Activated naive CD8-positive, alpha-beta T cell treated with anti-CD3 and anti-CD28 coated beads, Interleukin-2, amount 10 ng/mL, durations not matched to agents 7 days and 5 days (primary cell): Measurements from ENCODE around the gene NYNRIN. TPM values are rescaled to one million over a fixed set of nuclear protein-coding genes. Genes with fewer than 3 reads are reported as not detected.
A peak's percentile ranks its signal among the peaks of the same experiment; 100 is the strongest.

Source experiments
- ATAC-seq: fragments of 150-1000 bp; cut with Tn5 transposase; one replicate; pipeline ENCODE4 v1.10.0; 2021; ENCODE audit warnings: low read depth, moderate library complexity
- POLR2A ChIA-PET: fragments of 350-600 bp; sonication (Branson Sonifier 250); formaldehyde crosslinking; loops from one replicate; lab custom pipeline; 2021; ENCODE audit warnings: antibody characterized with exemption; lab: Charles Lee
- DNase-seq: peaks from one replicate; pipeline ENCODE4 v3.0.0; 2021
- H3K27ac Mint-ChIP-seq: one replicate; pipeline ENCODE4 v1.8.0; 2022; ENCODE audit warnings: mild to moderate bottlenecking, mixed read lengths
- H3K27me3 Mint-ChIP-seq: one replicate; pipeline ENCODE4 v1.8.0; 2022; ENCODE audit warnings: mild to moderate bottlenecking, moderate library complexity, mixed read lengths
- H3K36me3 Mint-ChIP-seq: one replicate; pipeline ENCODE4 v1.8.0; 2021; ENCODE audit warnings: mild to moderate bottlenecking, mixed read lengths
- H3K4me1 Mint-ChIP-seq: one replicate; pipeline ENCODE4 v1.8.0; 2021; ENCODE audit warnings: mixed read lengths
- H3K4me3 Mint-ChIP-seq: one replicate; pipeline ENCODE4 v1.8.0; 2022; ENCODE audit warnings: mild to moderate bottlenecking, moderate library complexity, mixed read lengths
- H3K9me3 Mint-ChIP-seq: one replicate; pipeline ENCODE4 v1.8.0; 2021; ENCODE audit warnings: mixed read lengths
- total RNA-seq, 2 experiments: library from RNA; stranded (reverse); gene quantifications; one replicate each; pipeline ENCODE4 v1.2.3, GENCODE V29; 2021

Gene NYNRIN
- total RNA-seq, 2 experiments from 2014 or later, result 0.34 to 0.42 TPM

- DNase-seq (no peak), ATAC-seq (no peak)
- H3K4me3 Mint-ChIP-seq, result no peak overlapping the region
- H3K4me1 Mint-ChIP-seq, result peaks cover 39% of the 10 kb centered on the region
- no peaks in the 10 kb centered on the region for H3K27me3 Mint-ChIP-seq
- no peaks in the 10 kb centered on the region for H3K9me3 Mint-ChIP-seq
- POLR2A ChIA-PET, result interaction anchor here (0.7 to 5.3 kb wide), 3 partner anchors 29 to 116 kb away, joined by 3 to 135 read pairs (median 30); partner anchors contain the start of genes ADCY4, LTB4R, LTB4R2 and NYNRIN
- peaks cover 5% of the 10 kb centered on the region for H3K36me3 Mint-ChIP-seq
- peak overlapping the region; percentile 76 for H3K27ac Mint-ChIP-seq
These were observed 29.0 kb downstream of the NYNRIN start for GRCh38 chr14:24427537-24428508.

- POLR2A ChIA-PET, result interaction anchor here (0.7 to 5.3 kb wide), 10 partner anchors 10 to 186 kb away, joined by 3 to 135 read pairs (median 16); partner anchors contain the start of genes ADCY4, LTB4R, LTB4R2 and NYNRIN
- no peak for ATAC-seq
- DNase-seq, result no peak
- H3K27me3 Mint-ChIP-seq, result no peaks in the 10 kb centered on the region
- H3K9me3 Mint-ChIP-seq, result no peaks in the 10 kb centered on the region
- H3K36me3 Mint-ChIP-seq, result peaks cover 10% of the 10 kb centered on the region
- H3K4me1 Mint-ChIP-seq, result peaks cover 42% of the 10 kb centered on the region
- peak overlapping the region; percentile 93 for H3K4me3 Mint-ChIP-seq
- H3K27ac Mint-ChIP-seq, result peak overlapping the region; percentile 98
These were observed 30.0 kb downstream of the NYNRIN start for GRCh38 chr14:24428628-24429394.

DNA sequence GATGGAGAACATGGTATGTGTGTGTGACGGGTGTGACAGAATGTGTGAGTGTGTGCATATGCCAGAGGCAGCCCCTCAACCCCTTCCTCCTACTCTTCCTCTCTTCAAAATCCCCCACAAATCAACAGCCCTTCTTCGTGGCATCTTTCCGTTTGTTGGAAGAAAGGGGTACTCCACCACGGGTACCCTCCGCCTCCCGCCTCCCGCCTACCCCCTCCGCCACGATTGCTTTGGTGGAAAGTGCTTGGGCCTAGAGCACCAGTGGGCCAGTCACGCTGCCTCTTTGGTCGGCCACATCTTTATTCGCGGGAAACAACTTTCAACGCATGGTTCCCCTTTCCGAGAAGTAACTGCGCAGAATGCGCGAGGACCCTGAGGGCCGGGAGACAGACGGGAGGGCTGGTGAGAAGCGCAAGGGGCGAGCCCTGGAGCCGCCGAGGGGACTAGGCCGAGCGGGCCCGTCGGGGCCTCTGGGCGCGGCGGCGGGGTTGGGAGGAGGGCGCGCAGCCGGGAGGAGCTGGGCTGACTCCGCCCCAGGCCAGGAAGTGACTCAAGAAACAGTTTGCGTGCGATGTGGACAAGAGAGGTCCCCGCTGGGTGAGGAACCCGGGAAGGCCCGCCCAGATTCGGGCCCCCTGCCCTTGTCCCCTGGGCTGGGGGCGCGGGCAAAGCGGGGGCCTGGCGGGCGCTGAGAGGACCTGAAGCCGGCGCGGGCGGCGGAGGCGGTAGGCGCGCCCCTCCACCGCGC, 30.8 kb downstream of the NYNRIN start, which contains the start of the genes CBLN3 and KHNYN:
CBLN3 (minus strand) TSS at position 274 of the 748 bp plus-strand sequence. CDS start 614 bp downstream, outside the sequence.
KHNYN (plus strand) TSS at position 560 of the 748 bp plus-strand sequence. CDS start 777 bp downstream, outside the sequence.
- Mint-ChIP-seq H3K27me3 (no peaks in the 10 kb centered on the region), H3K9me3 (no peaks in the 10 kb centered on the region), H3K4me1 (peaks cover 42% of the 10 kb centered on the region), H3K36me3 (peaks cover 15% of the 10 kb centered on the region), H3K4me3 (peak within 1 kb of the TSS; percentile 95), H3K27ac (peak within 1 kb of the TSS; percentile 98)
- POLR2A ChIA-PET, result interaction anchor here (0.6 to 5.3 kb wide), 38 partner anchors 10 to 335 kb away, joined by 3 to 135 read pairs (median 5); partner anchors contain the start of genes ADCY4, CHMP4A, CIDEB and DHRS1
- ATAC-seq, result peak; percentile 86
- peak; percentile 91 for DNase-seq

- peaks cover 41% of the 10 kb centered on the region for H3K4me1 Mint-ChIP-seq
These were observed 31.4 kb downstream of the NYNRIN start for GRCh38 chr14:24430143-24430681.

DNA sequence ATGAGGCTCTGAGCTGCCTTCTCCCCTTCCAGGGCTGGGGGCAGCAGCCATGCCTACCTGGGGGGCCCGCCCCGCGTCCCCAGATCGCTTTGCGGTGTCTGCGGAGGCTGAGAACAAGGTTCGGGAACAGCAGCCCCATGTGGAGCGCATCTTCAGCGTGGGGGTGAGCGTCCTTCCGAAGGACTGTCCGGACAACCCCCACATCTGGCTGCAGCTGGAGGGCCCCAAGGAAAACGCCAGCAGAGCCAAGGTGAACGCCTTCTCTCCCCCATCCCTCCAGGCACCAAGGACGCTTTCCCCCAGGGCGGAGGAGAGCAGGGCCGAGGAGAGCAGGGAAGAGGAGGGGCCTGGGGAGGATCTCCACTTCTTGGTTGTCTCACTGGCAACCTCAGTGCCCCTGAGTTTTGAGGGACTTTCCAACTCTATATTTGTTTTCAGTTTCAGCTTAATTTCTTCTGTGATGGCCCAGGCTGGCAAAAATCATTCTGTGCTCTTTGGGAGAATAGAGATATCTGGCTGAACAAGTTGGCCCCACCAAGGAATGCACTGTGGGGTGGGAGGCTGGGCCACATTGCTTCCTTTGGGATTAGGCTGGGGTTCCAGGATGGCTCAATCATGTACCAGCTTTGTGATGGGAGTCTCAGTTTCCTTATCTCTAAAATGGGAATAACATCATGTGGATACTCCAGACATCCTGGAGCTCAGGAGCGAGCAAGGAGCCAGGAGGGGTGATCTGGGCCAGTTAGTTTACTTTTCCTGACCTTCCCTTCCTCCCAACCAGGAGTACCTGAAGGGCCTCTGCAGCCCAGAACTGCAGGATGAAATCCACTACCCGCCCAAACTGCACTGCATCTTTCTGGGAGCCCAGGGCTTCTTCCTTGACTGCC, 32.1 kb downstream of the NYNRIN start:
- H3K27me3 Mint-ChIP-seq, result no peaks in the 10 kb centered on the region
- peak overlapping the region; percentile 95 for H3K4me3 Mint-ChIP-seq
- no peaks in the 10 kb centered on the region for H3K9me3 Mint-ChIP-seq
- peak; percentile 65 for DNase-seq
- H3K4me1 Mint-ChIP-seq, result peaks cover 36% of the 10 kb centered on the region
- peak; percentile 27 for ATAC-seq
- POLR2A ChIA-PET, result interaction anchor here (0.5 to 5.3 kb wide), 35 partner anchors 9 to 337 kb away, joined by 3 to 135 read pairs (median 6); partner anchors contain the start of genes ADCY4, CHMP4A, CIDEB and DCAF11
- H3K36me3 Mint-ChIP-seq, result peaks cover 17% of the 10 kb centered on the region
- H3K27ac Mint-ChIP-seq, result peak overlapping the region; percentile 97

More at GRCh38 chr14:24430143-24430681, 31.4 kb downstream of the NYNRIN start:
- peak overlapping the region; percentile 97 for H3K27ac Mint-ChIP-seq
- peak overlapping the region; percentile 95 for H3K4me3 Mint-ChIP-seq
- POLR2A ChIA-PET, result interaction anchor here (0.5 to 5.3 kb wide), 40 partner anchors 11 to 336 kb away, joined by 3 to 135 read pairs (median 5); partner anchors contain the start of genes ADCY4, CHMP4A, CIDEB and DCAF11
- no peak for DNase-seq
- ATAC-seq, result peak; percentile 59
- peaks cover 16% of the 10 kb centered on the region for H3K36me3 Mint-ChIP-seq
- no peaks in the 10 kb centered on the region for H3K27me3 Mint-ChIP-seq
- no peaks in the 10 kb centered on the region for H3K9me3 Mint-ChIP-seq

GRCh38 chr14:24431569-24432258, 32.9 kb downstream of the NYNRIN start:
- H3K4me3 Mint-ChIP-seq, result peak overlapping the region; percentile 95
- no peaks in the 10 kb centered on the region for H3K9me3 Mint-ChIP-seq
- DNase-seq, result peak; percentile 85
- H3K36me3 Mint-ChIP-seq, result peaks cover 18% of the 10 kb centered on the region
- peaks cover 34% of the 10 kb centered on the region for H3K4me1 Mint-ChIP-seq
- ATAC-seq, result peak; percentile 61
- H3K27ac Mint-ChIP-seq, result peak overlapping the region; percentile 97
- POLR2A ChIA-PET, result interaction anchor here (0.6 to 5.3 kb wide), 18 partner anchors 9 to 357 kb away, joined by 3 to 135 read pairs (median 14); partner anchors contain the start of genes ADCY4, CHMP4A, CIDEB and DHRS1
- H3K27me3 Mint-ChIP-seq, result no peaks in the 10 kb centered on the region

DNA sequence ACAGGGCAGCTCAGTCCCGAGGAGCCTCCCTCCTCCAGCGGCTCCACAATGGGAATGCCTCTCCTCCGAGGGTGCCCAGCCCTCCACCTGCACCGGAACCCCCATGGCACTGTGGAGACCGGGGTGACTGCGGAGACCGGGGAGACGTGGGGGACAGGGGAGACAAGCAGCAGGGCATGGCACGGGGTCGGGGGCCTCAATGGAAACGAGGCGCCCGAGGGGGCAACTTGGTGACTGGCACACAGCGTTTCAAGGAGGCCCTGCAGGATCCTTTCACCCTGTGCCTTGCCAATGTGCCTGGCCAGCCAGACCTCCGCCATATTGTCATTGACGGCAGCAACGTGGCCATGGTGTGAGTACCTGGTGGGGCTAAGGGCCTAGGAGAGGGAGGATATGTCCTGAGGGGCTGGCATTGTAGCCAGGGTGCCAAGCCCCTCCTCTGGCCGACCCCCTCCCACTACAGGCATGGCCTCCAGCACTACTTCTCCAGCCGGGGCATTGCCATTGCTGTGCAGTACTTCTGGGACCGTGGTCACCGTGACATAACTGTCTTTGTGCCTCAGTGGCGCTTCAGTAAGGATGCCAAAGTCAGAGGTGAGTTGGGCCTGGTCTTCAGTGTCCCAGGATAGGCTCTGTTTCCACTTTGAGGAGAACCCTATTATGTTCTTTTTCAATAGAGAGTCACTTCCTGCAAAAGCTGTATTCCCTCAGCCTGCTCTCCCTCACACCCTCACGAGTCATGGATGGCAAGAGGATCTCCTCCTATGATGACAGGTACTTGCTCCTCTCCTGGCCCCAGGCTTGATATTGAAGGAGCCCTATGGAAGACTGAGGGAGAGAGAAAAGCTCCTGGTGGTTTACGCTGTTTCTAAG, 33.7 kb downstream of the NYNRIN start:
- no peaks in the 10 kb centered on the region for H3K9me3 Mint-ChIP-seq
- ATAC-seq, result no peak
- DNase-seq, result no peak
- POLR2A ChIA-PET, result interaction anchor here (0.6 to 5.3 kb wide), 12 partner anchors 9 to 358 kb away, joined by 3 to 135 read pairs (median 22); partner anchors contain the start of genes ADCY4, CHMP4A, CIDEB and DHRS1
- peaks cover 35% of the 10 kb centered on the region for H3K4me1 Mint-ChIP-seq
- no peaks in the 10 kb centered on the region for H3K27me3 Mint-ChIP-seq
- no peak overlapping the region for H3K27ac Mint-ChIP-seq
- H3K36me3 Mint-ChIP-seq, result peaks cover 22% of the 10 kb centered on the region
- no peak overlapping the region for H3K4me3 Mint-ChIP-seq

- DNase-seq (no peak), ATAC-seq (no peak)
- POLR2A ChIA-PET, result interaction anchor here (1.5 kb wide), 1 partner anchor 94 kb away, joined by 4 read pairs; the partner anchor contains the start of gene RIPK3
- Mint-ChIP-seq H3K4me1 (peaks cover 38% of the 10 kb centered on the region), H3K27ac (no peak overlapping the region), H3K36me3 (peaks cover 30% of the 10 kb centered on the region), H3K4me3 (no peak overlapping the region), H3K9me3 (no peaks in the 10 kb centered on the region), H3K27me3 (no peaks in the 10 kb centered on the region)
These were observed 35.2 kb downstream of the NYNRIN start for GRCh38 chr14:24434036-24434435.

DNA sequence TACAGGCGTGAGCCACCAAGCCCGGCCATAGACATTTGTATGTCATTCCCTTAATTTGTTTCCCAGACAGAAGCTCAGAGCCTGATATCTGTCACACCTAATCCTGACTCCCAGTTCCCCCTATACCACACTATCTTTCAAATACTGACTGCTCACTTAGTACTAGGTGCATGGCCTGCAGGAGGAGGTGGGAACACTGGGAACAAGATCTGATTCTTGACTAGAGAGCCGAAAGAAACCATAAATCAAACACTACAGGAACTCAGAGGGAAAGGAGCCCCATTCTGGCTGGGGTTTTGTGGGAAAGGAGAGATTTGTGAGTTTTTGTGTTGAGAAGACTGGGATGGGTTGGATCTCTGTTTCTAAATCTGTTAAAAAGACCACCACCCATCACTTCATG, 35.9 kb downstream of the NYNRIN start:
- DNase-seq (no peak), ATAC-seq (no peak)
- Mint-ChIP-seq H3K9me3 (no peaks in the 10 kb centered on the region), H3K27me3 (no peaks in the 10 kb centered on the region), H3K36me3 (peaks cover 35% of the 10 kb centered on the region), H3K27ac (no peak overlapping the region), H3K4me1 (peaks cover 36% of the 10 kb centered on the region), H3K4me3 (no peak overlapping the region)
- POLR2A ChIA-PET, result interaction anchor here (1.5 to 3.7 kb wide), 2 partner anchors 95 to 102 kb away, joined by 4 to 31 read pairs; partner anchors contain the start of gene RIPK3
